Measurements from ENCODE around the gene ATRN.
A peak's percentile ranks its signal among the peaks of the same experiment; 100 is the strongest.
"Not testable (repeated sequence)": the region's sequence is repeated elsewhere in the genome, so short reads cannot be mapped to it uniquely, and the experiment has no call there.

The ATRN gene

DNA sequence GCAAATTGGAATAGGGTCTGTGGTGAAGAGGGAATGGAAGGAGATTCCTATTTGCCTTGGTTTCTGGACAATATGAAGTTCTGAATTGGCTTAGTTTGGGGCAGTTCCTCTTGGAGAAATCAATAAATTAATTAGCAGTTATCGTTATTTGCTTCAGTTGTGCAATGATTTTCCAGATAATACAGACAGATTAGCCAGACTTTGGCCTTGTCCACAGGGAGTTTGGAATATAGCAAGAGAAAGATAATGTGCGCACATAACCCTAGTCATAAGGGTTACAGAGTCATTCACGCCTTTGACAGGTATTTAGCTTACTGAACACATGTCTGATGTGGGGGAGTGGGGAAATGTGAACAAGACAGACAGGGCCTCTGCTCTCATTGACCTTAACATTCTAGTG is 1.3 kb downstream of the ATRN start:
- peaks cover 4% of the 10 kb centered on the region for H3K79me1 ChIP-seq (ENCODE audit: low read length)
- H3K4me3 ChIP-seq (ENCODE audit: low read depth, low read length): no peak overlapping the region
- H3K14ac ChIP-seq (ENCODE audit: low read length): no peak overlapping the region
- no CpG with 5 or more reads among the region's 3 CpGs for WGBS (ENCODE audit: extremely low coverage, insufficient coverage, insufficient read length)
- H4K91ac ChIP-seq (ENCODE audit: low read depth, low read length): no peak overlapping the region
- DNase-seq: peak in 1 of 2 donors; percentile 27
- H3K4ac ChIP-seq (ENCODE audit: low read depth, low read length): no peak overlapping the region
- H2BK12ac ChIP-seq (ENCODE audit: low read length): no peak overlapping the region
- H3K9ac ChIP-seq (ENCODE audit: low read length): no peak overlapping the region
- H3K23ac ChIP-seq (ENCODE audit: low read length): no peak overlapping the region
- no peak overlapping the region for H4K8ac ChIP-seq (ENCODE audit: low read depth, low read length)
- H2AFZ ChIP-seq (ENCODE audit: insufficient read depth, low read length, poor library complexity): no peak overlapping the region
- H3K27ac ChIP-seq (ENCODE audit: low read depth, low read length): no peak overlapping the region
- H3K18ac ChIP-seq (ENCODE audit: low read length): no peak overlapping the region
- H4K12ac ChIP-seq (ENCODE audit: low read depth, low read length): no peak overlapping the region
- no peaks in the 10 kb centered on the region for H3K36me3 ChIP-seq (ENCODE audit: control insufficient read depth in 1 of 2, insufficient read depth in 2 of 2, low read length in 2 of 2)
- peaks cover 8% of the 10 kb centered on the region for H3K79me2 ChIP-seq (ENCODE audit: control insufficient read depth, insufficient read depth, low read length, poor library complexity)
- H2BK120ac ChIP-seq (ENCODE audit: insufficient read depth, low read length, poor library complexity): no peak overlapping the region
- peaks cover 2% of the 10 kb centered on the region for H3K9me3 ChIP-seq (ENCODE audit: insufficient read depth, low read depth, low read length)
- H2AK5ac ChIP-seq (ENCODE audit: low read length): no peak overlapping the region
- H3K27me3 ChIP-seq (ENCODE audit: insufficient read depth, low read length): no peaks in the 10 kb centered on the region
- no peak overlapping the region for H2BK5ac ChIP-seq (ENCODE audit: low read depth, low read length, poor library complexity)
- peak overlapping the region; percentile 92 for H3K4me2 ChIP-seq (ENCODE audit: low read length)
- H3K4me1 ChIP-seq (ENCODE audit: control insufficient read depth in 1 of 2, insufficient read depth in 2 of 2, low read length in 2 of 2): peaks cover 0 to 6% of the 10 kb centered on the region in 2 experiments

DNA sequence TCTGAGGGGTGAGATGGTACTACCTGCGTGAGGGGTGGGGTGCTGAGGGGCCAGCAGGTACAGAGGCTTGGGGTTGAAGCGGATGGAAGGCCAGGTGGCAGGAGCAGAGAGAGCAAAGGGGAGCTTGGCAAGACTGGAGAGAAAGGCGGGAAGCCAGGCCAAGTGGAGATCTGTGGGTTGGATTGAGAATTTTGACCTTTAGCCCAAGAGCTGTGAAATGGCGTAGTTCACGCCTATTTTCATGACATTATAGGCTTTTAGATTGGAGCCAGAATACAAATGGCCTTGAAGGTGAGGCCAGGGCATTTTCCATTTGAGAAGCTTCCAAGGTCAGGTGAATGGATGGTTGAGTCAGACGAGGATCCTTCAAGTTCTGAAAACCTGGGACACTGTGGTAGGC is 2.5 kb downstream of the ATRN start:
- H2BK120ac ChIP-seq (ENCODE audit: insufficient read depth, low read length, poor library complexity): no peak overlapping the region
- H2AK5ac ChIP-seq (ENCODE audit: low read length): no peak overlapping the region
- H3K18ac ChIP-seq (ENCODE audit: low read length): no peak overlapping the region
- H3K79me2 ChIP-seq (ENCODE audit: control insufficient read depth, insufficient read depth, low read length, poor library complexity): peaks cover 8% of the 10 kb centered on the region
- H2AFZ ChIP-seq (ENCODE audit: insufficient read depth, low read length, poor library complexity): peak overlapping the region; percentile 17
- H3K4me2 ChIP-seq (ENCODE audit: low read length): no peak overlapping the region
- no peak overlapping the region for H3K4ac ChIP-seq (ENCODE audit: low read depth, low read length)
- no peaks in the 10 kb centered on the region for H3K27me3 ChIP-seq (ENCODE audit: insufficient read depth, low read length)
- no peak overlapping the region for H2BK12ac ChIP-seq (ENCODE audit: low read length)
- H4K12ac ChIP-seq (ENCODE audit: low read depth, low read length): no peak overlapping the region
- no peak overlapping the region for H3K14ac ChIP-seq (ENCODE audit: low read length)
- DNase-seq: no peak
- H4K8ac ChIP-seq (ENCODE audit: low read depth, low read length): no peak overlapping the region
- H3K9me3 ChIP-seq (ENCODE audit: insufficient read depth, low read depth, low read length): peaks cover 2% of the 10 kb centered on the region
- H4K91ac ChIP-seq (ENCODE audit: low read depth, low read length): no peak overlapping the region
- no peak overlapping the region for H3K23ac ChIP-seq (ENCODE audit: low read length)
- no peak overlapping the region for H3K9ac ChIP-seq (ENCODE audit: low read length)
- H3K36me3 ChIP-seq (ENCODE audit: control insufficient read depth in 1 of 2, insufficient read depth in 2 of 2, low read length in 2 of 2): no peaks in the 10 kb centered on the region
- no peak overlapping the region for H3K27ac ChIP-seq (ENCODE audit: low read depth, low read length)
- no peak overlapping the region for H3K4me3 ChIP-seq (ENCODE audit: low read depth, low read length)
- no peak overlapping the region for H2BK5ac ChIP-seq (ENCODE audit: low read depth, low read length, poor library complexity)
- peaks cover 4% of the 10 kb centered on the region for H3K79me1 ChIP-seq (ENCODE audit: low read length)
- no CpG with 5 or more reads among the region's 6 CpGs for WGBS (ENCODE audit: extremely low coverage, insufficient coverage, insufficient read length)
- H3K4me1 ChIP-seq (ENCODE audit: control insufficient read depth in 1 of 2, insufficient read depth in 2 of 2, low read length in 2 of 2): peaks cover 0 to 6% of the 10 kb centered on the region in 2 experiments

DNA sequence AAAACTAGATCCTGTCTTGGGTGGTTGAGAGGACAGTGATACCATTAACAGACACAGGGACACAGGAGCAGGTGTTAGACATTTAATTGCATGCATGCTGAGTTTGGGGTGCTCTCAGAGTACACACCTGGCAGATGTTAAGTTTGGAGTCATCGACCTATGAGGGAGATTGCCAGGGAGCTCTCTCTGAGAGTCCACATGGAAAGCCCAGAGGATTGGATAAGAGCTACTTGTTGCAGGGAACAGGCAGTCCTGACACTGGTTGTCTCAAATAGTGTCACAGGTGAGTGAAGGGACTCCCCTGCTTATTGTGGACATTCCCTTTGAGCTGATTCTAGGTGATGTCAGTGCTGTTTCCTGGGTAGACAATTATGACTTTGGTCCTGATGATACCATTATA is 3.1 kb downstream of the ATRN start:
- Histone ChIP-seq H3K4ac (ENCODE audit: low read depth, low read length) (no peak overlapping the region), H3K27me3 (ENCODE audit: insufficient read depth, low read length) (no peaks in the 10 kb centered on the region)

DNA sequence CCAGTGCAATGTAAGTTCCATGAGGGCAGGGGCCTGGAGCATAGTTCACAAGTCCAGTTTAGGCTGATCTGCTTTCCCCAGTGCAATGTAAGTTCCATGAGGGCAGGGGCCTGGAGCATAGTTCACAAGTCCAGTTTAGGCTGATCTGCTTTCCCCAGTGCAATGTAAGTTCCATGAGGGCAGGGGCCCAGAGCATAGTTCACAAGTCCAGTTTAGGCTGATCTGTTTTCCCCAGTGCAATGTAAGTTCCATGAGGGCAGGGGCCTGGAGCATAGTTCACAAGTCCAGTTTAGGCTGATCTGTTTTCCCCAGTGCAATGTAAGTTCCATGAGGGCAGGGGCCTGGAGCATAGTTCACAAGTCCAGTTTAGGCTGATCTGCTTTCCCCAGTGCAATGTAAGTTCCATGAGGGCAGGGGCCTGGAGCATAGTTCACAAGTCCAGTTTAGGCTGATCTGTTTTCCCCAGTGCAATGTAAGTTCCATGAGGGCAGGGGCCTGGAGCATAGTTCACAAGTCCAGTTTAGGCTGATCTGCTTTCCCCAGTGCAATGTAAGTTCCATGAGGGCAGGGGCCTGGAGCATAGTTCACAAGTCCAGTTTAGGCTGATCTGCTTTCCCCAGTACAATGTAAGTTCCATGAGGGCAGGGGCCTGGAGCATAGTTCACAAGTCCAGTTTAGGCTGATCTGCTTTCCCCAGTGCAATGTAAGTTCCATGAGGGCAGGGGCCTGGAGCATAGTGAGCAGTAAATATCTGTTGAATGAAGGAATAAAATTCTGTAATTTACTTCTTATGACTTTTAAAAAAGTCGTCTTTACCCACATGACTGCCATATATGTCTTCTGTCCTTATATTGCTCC is 6.4 kb downstream of the ATRN start:
- no CpG with 5 or more reads among the region's 1 CpG for WGBS (ENCODE audit: extremely low coverage, insufficient coverage, insufficient read length)

More for the DNA sequence above, 3.1 kb downstream of the ATRN start:
- H3K18ac ChIP-seq (ENCODE audit: low read length): no peak overlapping the region
- peaks cover 2% of the 10 kb centered on the region for H3K9me3 ChIP-seq (ENCODE audit: insufficient read depth, low read depth, low read length)
- no peak overlapping the region for H2BK120ac ChIP-seq (ENCODE audit: insufficient read depth, low read length, poor library complexity)
- H3K36me3 ChIP-seq (ENCODE audit: control insufficient read depth in 1 of 2, insufficient read depth in 2 of 2, low read length in 2 of 2): no peaks in the 10 kb centered on the region
- H2BK12ac ChIP-seq (ENCODE audit: low read length): no peak overlapping the region
- H2BK5ac ChIP-seq (ENCODE audit: low read depth, low read length, poor library complexity): no peak overlapping the region
- no peak overlapping the region for H3K23ac ChIP-seq (ENCODE audit: low read length)
- H2AK5ac ChIP-seq (ENCODE audit: low read length): no peak overlapping the region
- H4K91ac ChIP-seq (ENCODE audit: low read depth, low read length): no peak overlapping the region
- H3K4me3 ChIP-seq (ENCODE audit: low read depth, low read length): no peak overlapping the region
- H4K12ac ChIP-seq (ENCODE audit: low read depth, low read length): no peak overlapping the region
- H3K79me2 ChIP-seq (ENCODE audit: control insufficient read depth, insufficient read depth, low read length, poor library complexity): peaks cover 8% of the 10 kb centered on the region
- H3K9ac ChIP-seq (ENCODE audit: low read length): no peak overlapping the region
- H3K27ac ChIP-seq (ENCODE audit: low read depth, low read length): no peak overlapping the region
- no peak overlapping the region for H3K14ac ChIP-seq (ENCODE audit: low read length)
- WGBS (ENCODE audit: extremely low coverage, insufficient coverage, insufficient read length): no CpG with 5 or more reads among the region's 1 CpG
- H4K8ac ChIP-seq (ENCODE audit: low read depth, low read length): no peak overlapping the region
- H3K4me2 ChIP-seq (ENCODE audit: low read length): no peak overlapping the region
- H2AFZ ChIP-seq (ENCODE audit: insufficient read depth, low read length, poor library complexity): no peak overlapping the region
- H3K4me1 ChIP-seq (ENCODE audit: control insufficient read depth in 1 of 2, insufficient read depth in 2 of 2, low read length in 2 of 2): peaks cover 0 to 6% of the 10 kb centered on the region in 2 experiments
- no peak for DNase-seq
- peaks cover 4% of the 10 kb centered on the region for H3K79me1 ChIP-seq (ENCODE audit: low read length)

More for the DNA sequence above, 6.4 kb downstream of the ATRN start:
- H2BK12ac ChIP-seq (ENCODE audit: low read length); H3K18ac ChIP-seq (ENCODE audit: low read length); H3K4me3 ChIP-seq (ENCODE audit: low read depth, low read length); H2AFZ ChIP-seq (ENCODE audit: insufficient read depth, low read length, poor library complexity); H2AK5ac ChIP-seq (ENCODE audit: low read length); H2BK5ac ChIP-seq (ENCODE audit: low read depth, low read length, poor library complexity); H4K8ac ChIP-seq (ENCODE audit: low read depth, low read length); DNase-seq; H3K79me1 ChIP-seq (ENCODE audit: low read length); H3K23ac ChIP-seq (ENCODE audit: low read length); H2BK120ac ChIP-seq (ENCODE audit: insufficient read depth, low read length, poor library complexity); H3K79me2 ChIP-seq (ENCODE audit: control insufficient read depth, insufficient read depth, low read length, poor library complexity); H3K4me2 ChIP-seq (ENCODE audit: low read length); H3K27me3 ChIP-seq (ENCODE audit: insufficient read depth, low read length); H3K4ac ChIP-seq (ENCODE audit: low read depth, low read length); H4K91ac ChIP-seq (ENCODE audit: low read depth, low read length); H3K9me3 ChIP-seq (ENCODE audit: insufficient read depth, low read depth, low read length); H3K27ac ChIP-seq (ENCODE audit: low read depth, low read length); H4K12ac ChIP-seq (ENCODE audit: low read depth, low read length); H3K14ac ChIP-seq (ENCODE audit: low read length); H3K36me3 ChIP-seq (ENCODE audit: control insufficient read depth in 1 of 2, insufficient read depth in 2 of 2, low read length in 2 of 2); H3K4me1 ChIP-seq (ENCODE audit: control insufficient read depth in 1 of 2, insufficient read depth in 2 of 2, low read length in 2 of 2); H3K9ac ChIP-seq (ENCODE audit: low read length): not testable (repeated sequence)
